Adrenal gland (tissue), 5 donors: ENCODE data around the gene RSPO1.

Experiments
- POLR2A ChIP-seq, 2 donors: fragments of 450-650 bp; IDR thresholded peaks; one replicate each; pipeline ENCODE4 v1.6.1; 2017; ENCODE audit warnings: antibody characterized with exemption in 2 of 2, mild to moderate bottlenecking in 2 of 2, moderate library complexity in 1 of 2
- TF ChIP-seq, protein P1 (sequence below), 6 experiments: fragments of 450-650 bp in 4 of 6; fragments of 200-600 bp in 2 of 6; sonication (generic) in 1 of 6; IDR thresholded peaks; 1 replicate in 5 of 6; 2 replicates in 1 of 6; pipeline versions ENCODE4 v1.5.1 to v1.8.0; 2016 to 2021; ENCODE audit warnings: antibody characterized with exemption in 6 of 6, mild to moderate bottlenecking in 2 of 6, moderate library complexity in 1 of 6
- donor health status: DM: no; HTN: no; CAD: no.

DNA sequence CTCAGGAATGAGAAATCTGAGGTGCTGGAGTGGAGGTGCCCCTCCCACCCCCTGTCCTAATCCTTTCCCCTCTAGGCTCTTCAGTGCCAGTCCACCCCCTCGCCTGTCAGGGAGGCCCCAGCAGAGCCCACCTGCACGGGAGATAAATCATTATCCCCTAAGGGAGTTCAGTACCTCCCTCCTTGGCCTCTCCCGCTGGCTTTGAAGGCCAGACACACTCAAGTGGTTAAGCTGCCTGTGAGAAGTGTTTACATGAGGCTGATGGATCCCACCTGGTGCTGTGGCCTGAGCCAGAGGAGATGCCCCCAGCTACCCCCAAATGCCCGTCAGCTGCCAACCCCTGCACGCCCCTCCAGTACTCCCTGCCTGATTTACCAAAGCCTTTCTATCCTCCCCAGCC lies 3.7 kb downstream of the RSPO1 start:
- TF ChIP-seq, protein P1, sequence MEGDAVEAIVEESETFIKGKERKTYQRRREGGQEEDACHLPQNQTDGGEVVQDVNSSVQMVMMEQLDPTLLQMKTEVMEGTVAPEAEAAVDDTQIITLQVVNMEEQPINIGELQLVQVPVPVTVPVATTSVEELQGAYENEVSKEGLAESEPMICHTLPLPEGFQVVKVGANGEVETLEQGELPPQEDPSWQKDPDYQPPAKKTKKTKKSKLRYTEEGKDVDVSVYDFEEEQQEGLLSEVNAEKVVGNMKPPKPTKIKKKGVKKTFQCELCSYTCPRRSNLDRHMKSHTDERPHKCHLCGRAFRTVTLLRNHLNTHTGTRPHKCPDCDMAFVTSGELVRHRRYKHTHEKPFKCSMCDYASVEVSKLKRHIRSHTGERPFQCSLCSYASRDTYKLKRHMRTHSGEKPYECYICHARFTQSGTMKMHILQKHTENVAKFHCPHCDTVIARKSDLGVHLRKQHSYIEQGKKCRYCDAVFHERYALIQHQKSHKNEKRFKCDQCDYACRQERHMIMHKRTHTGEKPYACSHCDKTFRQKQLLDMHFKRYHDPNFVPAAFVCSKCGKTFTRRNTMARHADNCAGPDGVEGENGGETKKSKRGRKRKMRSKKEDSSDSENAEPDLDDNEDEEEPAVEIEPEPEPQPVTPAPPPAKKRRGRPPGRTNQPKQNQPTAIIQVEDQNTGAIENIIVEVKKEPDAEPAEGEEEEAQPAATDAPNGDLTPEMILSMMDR (IDR thresholded peaks at IDR 0.05) = no peak
- no peak for TF ChIP-seq POLR2A (IDR thresholded peaks at IDR 0.05)
